Measurements from ENCODE around the gene ADCY7. TPM values are rescaled to one million over a fixed set of nuclear protein-coding genes. Genes with fewer than 3 reads are reported as not detected.
A peak's percentile ranks its signal among the peaks of the same experiment; 100 is the strongest.
"Not testable (repeated sequence)": the region's sequence is repeated elsewhere in the genome, so short reads cannot be mapped to it uniquely, and the experiment has no call there.

ADCY7 gene
- total RNA-seq, 1 donor from 2014 or later, result 5.1 TPM

- no peak for DNase-seq
These were observed 74.2 kb downstream of the ADCY7 start for GRCh38 chr16:50340578-50340977.

GRCh38 chr16:50343566-50343965, 77.2 kb downstream of the ADCY7 start:
- not testable (repeated sequence) for DNase-seq

GRCh38 chr16:50345210-50345609, 78.9 kb downstream of the ADCY7 start:
- DNase-seq, result not testable (repeated sequence)

GRCh38 chr16:50351116-50351515, 84.8 kb downstream of the ADCY7 start:
- DNase-seq, result no peak

GRCh38 chr16:50351952-50352351, 85.6 kb downstream of the ADCY7 start:
- no peak for DNase-seq

- DNase-seq, result no peak
These were observed 87.7 kb downstream of the ADCY7 start for GRCh38 chr16:50354082-50354481.

- peak; percentile 41 for DNase-seq
These were observed 88.5 kb downstream of the ADCY7 start for GRCh38 chr16:50354629-50355456.

- no peak for DNase-seq
These were observed 93.3 kb downstream of the ADCY7 start for GRCh38 chr16:50359626-50360025.

GRCh38 chr16:50360033-50360778, 93.9 kb downstream of the ADCY7 start:
- DNase-seq, result no peak

GRCh38 chr16:50360779-50361178, 94.4 kb downstream of the ADCY7 start:
- no peak for DNase-seq

- no peak for DNase-seq
These were observed 97.3 kb downstream of the ADCY7 start for GRCh38 chr16:50363656-50364055.

- no peak for DNase-seq
These were observed 99.6 kb downstream of the ADCY7 start for GRCh38 chr16:50365791-50366575.

Other genes with a start within 250 kb of the ADCY7 start
- gene CNEP1R1, start 241.3 kb upstream of the ADCY7 start, total RNA-seq, result 21.3 and 30.5 TPM in 2 replicates
- gene HEATR3, start 200.6 kb upstream of the ADCY7 start, total RNA-seq, result 30.3 and 30.6 TPM in 2 replicates
- 11.9 and 13.1 TPM in 2 replicates for gene TENT4B, start 113.2 kb upstream of the ADCY7 start, total RNA-seq
- gene BRD7, start 102.4 kb downstream of the ADCY7 start, total RNA-seq, result 44.6 and 53.8 TPM in 2 replicates

Measured in dermis blood vessel endothelial cell (primary cell).